ENCODE measurements around the gene IL36G. TPM values are rescaled to one million over a fixed set of nuclear protein-coding genes. Genes with fewer than 3 reads are reported as not detected.
A peak's percentile ranks its signal among the peaks of the same experiment; 100 is the strongest.

IL36G gene
- total and polyA plus RNA-seq, 9 of the 15 experiments (the other 6 are each of a cell fraction or from before 2014, with no cell fraction given) = not detected

DNA sequence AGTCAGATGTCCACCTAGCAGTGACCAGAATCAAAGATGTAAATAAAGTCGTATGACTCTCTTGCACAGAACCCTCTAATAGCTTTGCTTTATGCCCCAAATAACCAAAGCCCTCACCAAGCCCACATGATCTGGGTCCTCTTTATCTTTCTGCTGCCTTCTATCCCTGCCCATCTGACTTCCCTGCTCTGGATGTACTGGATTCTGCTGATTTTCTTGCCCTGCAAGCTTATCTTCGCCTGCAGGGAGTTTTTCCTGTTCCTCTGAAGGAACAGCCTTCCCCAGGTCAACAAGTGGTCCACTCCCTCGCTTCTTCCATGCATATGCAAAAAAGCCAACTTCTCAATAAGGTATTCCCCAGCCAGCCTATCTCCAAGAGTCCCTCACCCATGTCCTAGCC, 56.2 kb downstream of the IL36G start (continued):
- TF ChIP-seq COPS2 (conservative IDR thresholded peaks at IDR 0.05) (no peak), HNRNPL (IDR thresholded peaks at IDR 0.05; ENCODE audit: low read depth, low read length) (no peak), MYC (IDR thresholded peaks at IDR 0.05; ENCODE audit: low read depth, low read length) (no peak), MYC (CRISPR knock-in tag; IDR thresholded peaks at IDR 0.05; ENCODE audit: borderline replicate concordance, low read depth) (no peak), KLF16 (IDR thresholded peaks at IDR 0.05) (peak; percentile 70; the same call in 1 of the 2 replicates), HMG20B (CRISPR knock-in tag; IDR thresholded peaks at IDR 0.05) (no peak), HMG20A (CRISPR knock-in tag; conservative IDR thresholded peaks at IDR 0.05) (peak; percentile 10; the same call in 1 of the 2 replicates), ZNF133 (CRISPR knock-in tag; IDR thresholded peaks at IDR 0.05) (no peak), POLR2B (IDR thresholded peaks at IDR 0.05; ENCODE audit: low read depth, partially characterized antibody) (no peak), SNRNP70 (optimal IDR thresholded peaks at IDR 0.05; ENCODE audit: low read depth, low read length) (no peak), TBL1XR1 (IDR thresholded peaks at IDR 0.05; ENCODE audit: low read length in 2 of 2) (peak in 1 of 2 experiments; percentile 26; a peak in 1 of 4 replicates), ILF3 (IDR thresholded peaks at IDR 0.05; ENCODE audit: borderline replicate concordance) (no peak), NR3C1 (CRISPR knock-in tag; IDR thresholded peaks at IDR 0.05) (no peak)
- TF ChIP-seq, protein P1, sequence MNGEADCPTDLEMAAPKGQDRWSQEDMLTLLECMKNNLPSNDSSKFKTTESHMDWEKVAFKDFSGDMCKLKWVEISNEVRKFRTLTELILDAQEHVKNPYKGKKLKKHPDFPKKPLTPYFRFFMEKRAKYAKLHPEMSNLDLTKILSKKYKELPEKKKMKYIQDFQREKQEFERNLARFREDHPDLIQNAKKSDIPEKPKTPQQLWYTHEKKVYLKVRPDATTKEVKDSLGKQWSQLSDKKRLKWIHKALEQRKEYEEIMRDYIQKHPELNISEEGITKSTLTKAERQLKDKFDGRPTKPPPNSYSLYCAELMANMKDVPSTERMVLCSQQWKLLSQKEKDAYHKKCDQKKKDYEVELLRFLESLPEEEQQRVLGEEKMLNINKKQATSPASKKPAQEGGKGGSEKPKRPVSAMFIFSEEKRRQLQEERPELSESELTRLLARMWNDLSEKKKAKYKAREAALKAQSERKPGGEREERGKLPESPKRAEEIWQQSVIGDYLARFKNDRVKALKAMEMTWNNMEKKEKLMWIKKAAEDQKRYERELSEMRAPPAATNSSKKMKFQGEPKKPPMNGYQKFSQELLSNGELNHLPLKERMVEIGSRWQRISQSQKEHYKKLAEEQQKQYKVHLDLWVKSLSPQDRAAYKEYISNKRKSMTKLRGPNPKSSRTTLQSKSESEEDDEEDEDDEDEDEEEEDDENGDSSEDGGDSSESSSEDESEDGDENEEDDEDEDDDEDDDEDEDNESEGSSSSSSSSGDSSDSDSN (IDR thresholded peaks at IDR 0.05; ENCODE audit: borderline replicate concordance in 1 of 2, low read depth in 2 of 2, low read length in 2 of 2) = no peak
- TF ChIP-seq, protein P2, sequence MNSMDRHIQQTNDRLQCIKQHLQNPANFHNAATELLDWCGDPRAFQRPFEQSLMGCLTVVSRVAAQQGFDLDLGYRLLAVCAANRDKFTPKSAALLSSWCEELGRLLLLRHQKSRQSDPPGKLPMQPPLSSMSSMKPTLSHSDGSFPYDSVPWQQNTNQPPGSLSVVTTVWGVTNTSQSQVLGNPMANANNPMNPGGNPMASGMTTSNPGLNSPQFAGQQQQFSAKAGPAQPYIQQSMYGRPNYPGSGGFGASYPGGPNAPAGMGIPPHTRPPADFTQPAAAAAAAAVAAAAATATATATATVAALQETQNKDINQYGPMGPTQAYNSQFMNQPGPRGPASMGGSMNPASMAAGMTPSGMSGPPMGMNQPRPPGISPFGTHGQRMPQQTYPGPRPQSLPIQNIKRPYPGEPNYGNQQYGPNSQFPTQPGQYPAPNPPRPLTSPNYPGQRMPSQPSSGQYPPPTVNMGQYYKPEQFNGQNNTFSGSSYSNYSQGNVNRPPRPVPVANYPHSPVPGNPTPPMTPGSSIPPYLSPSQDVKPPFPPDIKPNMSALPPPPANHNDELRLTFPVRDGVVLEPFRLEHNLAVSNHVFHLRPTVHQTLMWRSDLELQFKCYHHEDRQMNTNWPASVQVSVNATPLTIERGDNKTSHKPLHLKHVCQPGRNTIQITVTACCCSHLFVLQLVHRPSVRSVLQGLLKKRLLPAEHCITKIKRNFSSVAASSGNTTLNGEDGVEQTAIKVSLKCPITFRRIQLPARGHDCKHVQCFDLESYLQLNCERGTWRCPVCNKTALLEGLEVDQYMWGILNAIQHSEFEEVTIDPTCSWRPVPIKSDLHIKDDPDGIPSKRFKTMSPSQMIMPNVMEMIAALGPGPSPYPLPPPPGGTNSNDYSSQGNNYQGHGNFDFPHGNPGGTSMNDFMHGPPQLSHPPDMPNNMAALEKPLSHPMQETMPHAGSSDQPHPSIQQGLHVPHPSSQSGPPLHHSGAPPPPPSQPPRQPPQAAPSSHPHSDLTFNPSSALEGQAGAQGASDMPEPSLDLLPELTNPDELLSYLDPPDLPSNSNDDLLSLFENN (IDR thresholded peaks at IDR 0.05; ENCODE audit: low read depth in 2 of 2, low read length in 2 of 2) = peak in 1 of 2 experiments; percentile 45; a peak in 1 of 4 replicates
- TF ChIP-seq, protein P3, sequence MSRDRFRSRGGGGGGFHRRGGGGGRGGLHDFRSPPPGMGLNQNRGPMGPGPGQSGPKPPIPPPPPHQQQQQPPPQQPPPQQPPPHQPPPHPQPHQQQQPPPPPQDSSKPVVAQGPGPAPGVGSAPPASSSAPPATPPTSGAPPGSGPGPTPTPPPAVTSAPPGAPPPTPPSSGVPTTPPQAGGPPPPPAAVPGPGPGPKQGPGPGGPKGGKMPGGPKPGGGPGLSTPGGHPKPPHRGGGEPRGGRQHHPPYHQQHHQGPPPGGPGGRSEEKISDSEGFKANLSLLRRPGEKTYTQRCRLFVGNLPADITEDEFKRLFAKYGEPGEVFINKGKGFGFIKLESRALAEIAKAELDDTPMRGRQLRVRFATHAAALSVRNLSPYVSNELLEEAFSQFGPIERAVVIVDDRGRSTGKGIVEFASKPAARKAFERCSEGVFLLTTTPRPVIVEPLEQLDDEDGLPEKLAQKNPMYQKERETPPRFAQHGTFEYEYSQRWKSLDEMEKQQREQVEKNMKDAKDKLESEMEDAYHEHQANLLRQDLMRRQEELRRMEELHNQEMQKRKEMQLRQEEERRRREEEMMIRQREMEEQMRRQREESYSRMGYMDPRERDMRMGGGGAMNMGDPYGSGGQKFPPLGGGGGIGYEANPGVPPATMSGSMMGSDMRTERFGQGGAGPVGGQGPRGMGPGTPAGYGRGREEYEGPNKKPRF (IDR thresholded peaks at IDR 0.05; ENCODE audit: low read depth, low read length) = no peak
- TF ChIP-seq, protein P4, sequence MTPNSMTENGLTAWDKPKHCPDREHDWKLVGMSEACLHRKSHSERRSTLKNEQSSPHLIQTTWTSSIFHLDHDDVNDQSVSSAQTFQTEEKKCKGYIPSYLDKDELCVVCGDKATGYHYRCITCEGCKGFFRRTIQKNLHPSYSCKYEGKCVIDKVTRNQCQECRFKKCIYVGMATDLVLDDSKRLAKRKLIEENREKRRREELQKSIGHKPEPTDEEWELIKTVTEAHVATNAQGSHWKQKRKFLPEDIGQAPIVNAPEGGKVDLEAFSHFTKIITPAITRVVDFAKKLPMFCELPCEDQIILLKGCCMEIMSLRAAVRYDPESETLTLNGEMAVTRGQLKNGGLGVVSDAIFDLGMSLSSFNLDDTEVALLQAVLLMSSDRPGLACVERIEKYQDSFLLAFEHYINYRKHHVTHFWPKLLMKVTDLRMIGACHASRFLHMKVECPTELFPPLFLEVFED (CRISPR knock-in tag; conservative IDR thresholded peaks at IDR 0.05) = no peak
- TF ChIP-seq, protein P5, sequence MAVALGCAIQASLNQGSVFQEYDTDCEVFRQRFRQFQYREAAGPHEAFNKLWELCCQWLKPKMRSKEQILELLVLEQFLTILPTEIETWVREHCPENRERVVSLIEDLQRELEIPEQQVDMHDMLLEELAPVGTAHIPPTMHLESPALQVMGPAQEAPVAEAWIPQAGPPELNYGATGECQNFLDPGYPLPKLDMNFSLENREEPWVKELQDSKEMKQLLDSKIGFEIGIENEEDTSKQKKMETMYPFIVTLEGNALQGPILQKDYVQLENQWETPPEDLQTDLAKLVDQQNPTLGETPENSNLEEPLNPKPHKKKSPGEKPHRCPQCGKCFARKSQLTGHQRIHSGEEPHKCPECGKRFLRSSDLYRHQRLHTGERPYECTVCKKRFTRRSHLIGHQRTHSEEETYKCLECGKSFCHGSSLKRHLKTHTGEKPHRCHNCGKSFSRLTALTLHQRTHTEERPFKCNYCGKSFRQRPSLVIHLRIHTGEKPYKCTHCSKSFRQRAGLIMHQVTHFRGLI (CRISPR knock-in tag; IDR thresholded peaks at IDR 0.05) = no peak

All from K562 (cell line).